Cardiac muscle cell (in vitro differentiated cells and primary cell): ENCODE measurements around the gene DES. TPM values are rescaled to one million over a fixed set of nuclear protein-coding genes. Genes with fewer than 3 reads are reported as not detected.
A peak's percentile ranks its signal among the peaks of the same experiment; 100 is the strongest.

ENCODE experiments used
- DNase-seq, 2 donors: peaks; one replicate each; pipeline versions ENCODE4 v3.0.0 to v3.0.0-alpha.2; 2010 to 2017; ENCODE audit warnings: low read depth in 1 of 2, low spot score in 1 of 2
- H3K27ac ChIP-seq: fragments of 200-600 bp; sonication (generic); 2 replicates; pipeline ENCODE4 v1.5.1; 2016
- H3K27me3 ChIP-seq: fragments of 200-600 bp; sonication (generic); 2 replicates; pipeline ENCODE4 v1.6.0; 2016; ENCODE audit warnings: control low read depth
- H3K36me3 ChIP-seq: fragments of 200-600 bp; sonication (generic); 2 replicates; pipeline ENCODE4 v1.5.1; 2016; ENCODE audit warnings: control low read depth
- H3K4me1 ChIP-seq: fragments of 200-600 bp; sonication (generic); 2 replicates; pipeline ENCODE4 v1.8.1; 2017; ENCODE audit warnings: low read depth, mild to moderate bottlenecking, mixed run types
- H3K4me3 ChIP-seq: fragments of 200-600 bp; sonication (generic); 2 replicates; pipeline ENCODE4 v1.5.1; 2016; ENCODE audit warnings: mild to moderate bottlenecking
- H3K9me3 ChIP-seq: fragments of 200-600 bp; sonication (generic); 2 replicates; pipeline ENCODE4 v1.5.1; 2017; ENCODE audit warnings: low read depth, mild to moderate bottlenecking, control low read depth
- CTCF ChIP-seq: IDR thresholded peaks from 2 replicates; pipeline ENCODE4 v1.5.1; 2012; ENCODE audit warnings: low read depth, mild to moderate bottlenecking, low read length
- polyA plus RNA-seq: library from polyadenylated mRNA; unstranded; fragments of >200 nt; fragmentation: Nextera tagmentation; extraction: Ambion mirVana; gene quantifications from 2 replicates; pipeline ENCODE4 v1.2.1, GENCODE V29; 2016
- total RNA-seq: library from RNA; depleted of rRNA; stranded (reverse); fragments of >200 nt; gene quantifications from 2 replicates; pipeline ENCODE4 v1.2.3, GENCODE V29; 2016

Gene DES
- total and polyA plus RNA-seq, 2 experiments from 2014 or later: 17.5 to 47.0 TPM

GRCh38 chr2:219457784-219458369 is 39.7 kb downstream of the DES start:
- H3K4me1 ChIP-seq: peaks cover 56% of the 10 kb centered on the region
- DNase-seq: peak in 1 of 2 donors; percentile 40

GRCh38 chr2:219458996-219459395 is 40.8 kb downstream of the DES start:
- peaks cover 13% of the 10 kb centered on the region for H3K36me3 ChIP-seq
- H3K4me3 ChIP-seq: no peak overlapping the region
- H3K27ac ChIP-seq: peak overlapping the region; percentile 93
- H3K4me1 ChIP-seq: peaks cover 48% of the 10 kb centered on the region
- no peaks in the 10 kb centered on the region for H3K9me3 ChIP-seq
- no peaks in the 10 kb centered on the region for H3K27me3 ChIP-seq
- TF ChIP-seq CTCF: no peak
- no peak for DNase-seq

More at GRCh38 chr2:219457784-219458369, 39.7 kb downstream of the DES start:
- Histone ChIP-seq H3K36me3 (peaks cover 11% of the 10 kb centered on the region), H3K9me3 (no peaks in the 10 kb centered on the region), H3K27me3 (no peaks in the 10 kb centered on the region), H3K27ac (peak overlapping the region; percentile 93), H3K4me3 (no peak overlapping the region)
- no peak for TF ChIP-seq CTCF

GRCh38 chr2:219459460-219460311 is 41.5 kb downstream of the DES start:
- peaks cover 18% of the 10 kb centered on the region for H3K36me3 ChIP-seq
- no peaks in the 10 kb centered on the region for H3K9me3 ChIP-seq
- no peaks in the 10 kb centered on the region for H3K27me3 ChIP-seq
- H3K27ac ChIP-seq: peak overlapping the region; percentile 93
- peaks cover 48% of the 10 kb centered on the region for H3K4me1 ChIP-seq
- peak; percentile 96 for TF ChIP-seq CTCF
- peak; percentile 70 to 88 for DNase-seq
- no peak overlapping the region for H3K4me3 ChIP-seq

- peak; percentile 92 to 96 for DNase-seq
- H3K27me3 ChIP-seq: no peaks in the 10 kb centered on the region
- no peaks in the 10 kb centered on the region for H3K9me3 ChIP-seq
- H3K36me3 ChIP-seq: peaks cover 22% of the 10 kb centered on the region
- peaks cover 48% of the 10 kb centered on the region for H3K4me1 ChIP-seq
- peak overlapping the region; percentile 18 for H3K4me3 ChIP-seq
- TF ChIP-seq CTCF: no peak
- H3K27ac ChIP-seq: peak overlapping the region; percentile 93
These were observed 42.3 kb downstream of the DES start for GRCh38 chr2:219460424-219460926.

- H3K9me3 ChIP-seq: no peaks in the 10 kb centered on the region
- TF ChIP-seq CTCF: no peak
- peak overlapping the region; percentile 93 for H3K27ac ChIP-seq
- peaks cover 48% of the 10 kb centered on the region for H3K4me1 ChIP-seq
- peak overlapping the region; percentile 18 for H3K4me3 ChIP-seq
- H3K27me3 ChIP-seq: no peaks in the 10 kb centered on the region
- peak; percentile 41 to 49 for DNase-seq
- peaks cover 25% of the 10 kb centered on the region for H3K36me3 ChIP-seq
These were observed 42.9 kb downstream of the DES start for GRCh38 chr2:219461047-219461514.
